GM12874 (cell line): ENCODE measurements around the gene PNMA1.

Source experiments
- CTCF ChIP-seq: IDR thresholded peaks from 2 replicates; pipeline ENCODE4 v1.5.1; 2011; ENCODE audit warnings: low read depth, mild to moderate bottlenecking, control low read depth, low read length, moderate library complexity; ENCODE audit not compliant: insufficient read depth

Gene PNMA1

GRCh38 chr14:73743431-73743931 is 29.3 kb upstream of the PNMA1 start:
- TF ChIP-seq CTCF = no peak

DNA sequence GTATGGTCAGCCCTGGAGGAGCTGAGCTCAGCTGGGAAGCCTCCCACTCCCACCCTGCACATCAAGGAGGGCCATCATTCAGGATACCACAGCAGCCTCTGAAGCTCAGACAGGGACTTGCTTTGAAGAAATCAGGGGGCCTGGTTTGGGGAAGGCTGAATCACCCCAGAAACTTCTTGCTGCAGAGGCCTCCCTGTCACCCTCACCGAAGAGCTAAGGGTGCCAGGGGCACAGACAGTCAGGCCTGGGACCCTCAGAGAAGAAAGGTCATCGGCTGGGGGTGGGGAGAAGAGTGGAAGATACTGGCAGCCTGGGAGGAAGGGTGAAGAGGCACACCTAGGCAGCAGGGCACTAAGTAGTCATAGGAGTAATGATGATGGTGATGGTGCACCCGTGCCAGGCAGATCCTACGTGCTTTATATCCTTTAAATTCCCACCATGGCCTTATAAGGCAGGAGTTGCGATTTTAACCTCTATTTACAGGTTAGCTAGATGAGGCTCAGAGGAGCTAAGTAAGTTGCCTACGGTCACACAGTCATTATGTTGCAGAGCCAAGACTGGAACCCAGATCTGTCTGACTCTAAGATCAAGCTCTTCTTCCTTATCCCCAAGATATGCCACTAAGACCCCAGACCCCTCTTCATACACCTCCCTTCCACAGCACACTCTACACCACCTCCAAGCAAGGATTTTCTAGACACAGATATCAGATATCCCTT is 28.5 kb upstream of the PNMA1 start:
- no peak for TF ChIP-seq CTCF

- 0 out of 2 replicates have a peak, but pooled peaks have one; percentile 3 for TF ChIP-seq CTCF
Observed at GRCh38 chr14:73741876-73742519, 27.8 kb upstream of the PNMA1 start.

- no peak for TF ChIP-seq CTCF
Observed at GRCh38 chr14:73741386-73741875, 27.2 kb upstream of the PNMA1 start.

- TF ChIP-seq CTCF = no peak
Observed at GRCh38 chr14:73740618-73741326, 26.6 kb upstream of the PNMA1 start.

- TF ChIP-seq CTCF = no peak
Observed at GRCh38 chr14:73739899-73740617, 25.9 kb upstream of the PNMA1 start.
